ENCODE measurements around the gene FUCA1.
"Not testable (repeated sequence)": the region's sequence is repeated elsewhere in the genome, so short reads cannot be mapped to it uniquely, and the experiment has no call there.

Gene FUCA1

DNA sequence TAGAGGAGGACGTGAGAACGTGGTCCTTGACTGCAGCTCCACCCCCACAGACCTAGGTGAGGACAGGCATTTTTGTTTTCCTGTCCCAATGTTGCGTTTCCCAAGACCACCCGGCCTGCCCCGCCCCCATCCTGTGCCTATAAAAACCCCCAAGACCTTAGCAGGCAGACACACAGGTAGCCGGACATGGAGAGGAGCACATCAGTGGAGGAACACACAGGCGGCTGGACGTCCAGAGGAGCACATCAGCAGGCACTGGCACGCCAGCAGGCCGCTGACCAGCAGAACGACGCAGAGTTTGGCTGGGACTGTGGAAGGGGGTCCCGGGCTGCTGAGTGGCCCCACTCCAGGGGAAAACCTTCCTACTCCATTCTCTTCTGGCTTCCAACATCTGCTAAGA is 30.2 kb downstream of the FUCA1 start:
- DNase-seq (ENCODE audit: low read depth), result no peak

DNA sequence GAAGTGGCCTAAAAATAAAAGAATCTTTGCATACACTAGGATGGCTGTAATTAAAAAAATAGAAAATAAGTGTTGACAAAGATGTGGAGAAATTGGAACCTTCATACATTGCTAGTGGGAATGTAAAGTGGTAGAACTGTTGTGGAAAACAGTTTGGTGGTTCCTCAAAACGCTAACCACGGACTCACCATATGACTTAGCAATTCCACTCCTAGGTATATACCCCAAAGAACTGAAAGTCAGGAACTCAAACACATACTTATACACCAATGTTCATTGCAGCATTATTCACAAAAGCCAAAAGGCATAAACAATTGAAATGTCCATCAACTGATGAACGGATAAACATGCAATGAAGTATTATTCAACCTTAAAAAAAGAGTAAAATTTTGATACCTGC is 32.1 kb downstream of the FUCA1 start:
- DNase-seq (ENCODE audit: low read depth), result no peak

GRCh38 chr1:23834156-23834555 is 33.9 kb downstream of the FUCA1 start:
- not testable (repeated sequence) for DNase-seq (ENCODE audit: low read depth)

DNA sequence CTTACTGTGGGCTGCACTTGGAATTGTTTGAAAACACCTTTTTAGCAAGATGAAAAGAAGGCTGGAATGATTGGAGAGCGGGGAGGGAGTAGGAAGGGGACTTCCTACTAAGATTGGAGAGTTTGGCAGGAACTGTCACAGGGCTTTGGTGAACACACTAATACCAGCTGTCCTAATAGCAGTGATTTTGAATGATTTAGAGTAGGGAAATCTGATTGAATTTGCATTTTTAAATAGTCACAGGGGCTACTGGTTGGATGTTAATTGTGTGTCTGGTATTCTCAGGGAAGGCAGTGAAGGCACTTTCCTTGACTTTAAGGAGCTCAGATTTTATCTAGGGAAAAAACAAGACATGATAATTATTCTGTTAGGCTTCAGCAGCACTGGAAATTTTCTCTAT is 40.4 kb downstream of the FUCA1 start:
- DNase-seq (ENCODE audit: low read depth), result no peak

DNA sequence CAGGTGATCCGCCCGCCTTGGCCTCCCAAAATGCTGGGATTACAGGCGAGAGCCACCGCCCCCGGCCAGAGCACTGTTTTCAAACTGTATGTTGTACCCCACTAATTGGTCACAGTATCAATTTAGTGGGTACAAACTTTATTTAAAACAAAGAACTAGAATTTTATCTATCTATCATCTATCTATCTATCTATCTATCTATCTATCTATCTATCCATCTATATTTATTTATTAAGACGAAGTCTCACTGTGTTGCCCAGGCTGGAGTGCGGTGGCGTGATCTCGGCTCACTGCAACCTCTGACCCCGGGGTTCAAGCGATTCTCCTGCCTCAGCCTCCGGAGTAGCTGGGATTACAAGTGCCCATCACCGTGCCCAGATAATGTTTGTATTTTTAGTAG is 41.5 kb downstream of the FUCA1 start:
- DNase-seq (ENCODE audit: low read depth), result not testable (repeated sequence)

DNA sequence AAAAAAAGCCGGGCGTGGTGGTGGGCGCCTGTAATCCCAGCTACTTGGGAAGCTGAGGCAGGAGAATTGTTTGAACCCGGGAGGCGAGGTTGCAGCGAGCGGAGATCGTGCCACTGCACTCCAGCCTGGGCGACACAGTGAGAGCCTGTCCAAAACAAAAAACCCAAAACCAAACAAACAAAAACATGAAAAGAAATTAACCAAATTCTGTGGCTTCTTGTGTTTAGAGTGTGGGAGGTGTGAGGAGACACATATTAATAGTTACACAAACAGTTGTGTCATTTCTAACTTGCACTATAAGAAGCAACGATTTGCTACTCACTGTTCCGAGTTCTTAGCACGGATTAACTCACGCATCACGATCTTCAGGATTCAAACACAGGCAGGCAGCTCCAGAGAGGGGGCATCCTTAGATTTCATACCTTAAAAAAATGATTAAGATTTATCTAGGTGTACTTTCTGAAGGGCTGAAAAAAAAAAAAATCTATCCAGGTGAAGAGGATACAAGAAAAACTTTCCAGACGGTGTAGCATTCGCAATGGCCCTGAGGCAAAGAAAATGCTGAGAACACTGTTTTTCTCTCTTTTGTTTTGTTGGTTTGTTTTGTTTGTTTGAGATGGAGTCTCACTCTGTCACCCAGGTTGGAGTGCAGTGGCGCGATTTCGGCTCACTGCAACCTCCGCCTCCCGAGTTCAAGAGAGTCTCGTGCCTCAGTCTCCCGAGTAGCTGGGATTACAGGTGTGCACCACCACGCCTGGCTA is 42.1 kb downstream of the FUCA1 start:
- DNase-seq (ENCODE audit: low read depth), result no peak

DNA sequence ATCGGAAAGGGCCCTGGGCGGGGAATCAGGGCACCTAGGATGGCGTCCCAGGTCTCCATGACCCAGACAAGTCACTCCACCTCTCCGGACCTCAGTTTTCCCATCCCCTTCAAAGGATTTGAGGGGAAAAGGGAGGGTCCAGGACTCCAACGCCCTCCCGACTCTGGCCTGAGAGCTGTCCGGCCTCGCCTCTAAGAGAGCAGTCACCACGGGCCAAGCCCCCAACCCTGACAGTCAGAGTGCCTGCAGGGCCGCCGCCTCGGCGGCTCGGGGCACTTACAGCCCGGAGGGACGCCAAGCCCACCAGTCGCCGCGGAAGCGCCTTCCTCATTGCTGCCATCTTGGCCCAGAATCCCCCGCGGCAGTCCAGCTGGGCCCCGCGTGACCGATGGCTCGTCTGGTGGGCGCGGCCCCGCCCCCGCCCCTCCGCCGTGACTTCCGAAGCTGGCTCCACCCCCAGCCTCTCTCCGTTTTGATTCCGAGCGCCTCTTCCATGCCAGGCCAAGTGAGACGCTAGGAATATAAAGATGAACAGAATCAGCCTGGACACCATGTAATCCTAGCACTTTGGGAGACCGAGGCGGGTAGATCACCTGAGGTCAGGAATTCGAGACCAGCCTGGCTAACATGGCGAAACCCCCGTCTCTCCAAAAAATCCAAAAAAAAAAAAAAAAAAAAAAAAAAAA is 42.9 kb downstream of the FUCA1 start, which contains the start of gene HMGCL:
Gene HMGCL, minus strand, starts transcription at position 354 of the 686 bp plus-strand sequence. Its CDS starts 14 bp downstream, at position 340.
- peak; percentile 83 for DNase-seq (ENCODE audit: low read depth)

DNA sequence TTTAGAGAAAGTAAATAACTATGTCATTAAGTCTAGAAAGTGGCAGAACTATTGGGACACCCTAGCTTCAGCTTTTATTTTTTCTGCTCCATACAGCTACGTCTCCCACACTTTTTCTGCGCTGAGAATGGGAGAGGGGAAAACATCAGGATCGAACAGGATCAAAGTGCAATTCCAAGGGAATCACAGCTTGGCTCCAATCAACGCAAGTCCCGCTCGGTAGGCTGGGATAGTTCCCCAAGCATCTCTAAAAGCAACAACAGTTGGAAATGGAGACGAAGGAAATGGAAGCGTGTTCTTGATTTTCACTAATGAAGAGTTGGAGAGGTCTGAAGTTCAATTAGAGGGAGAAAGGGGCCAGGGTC is 43.4 kb downstream of the FUCA1 start:
- no peak for DNase-seq (ENCODE audit: low read depth)

DNA sequence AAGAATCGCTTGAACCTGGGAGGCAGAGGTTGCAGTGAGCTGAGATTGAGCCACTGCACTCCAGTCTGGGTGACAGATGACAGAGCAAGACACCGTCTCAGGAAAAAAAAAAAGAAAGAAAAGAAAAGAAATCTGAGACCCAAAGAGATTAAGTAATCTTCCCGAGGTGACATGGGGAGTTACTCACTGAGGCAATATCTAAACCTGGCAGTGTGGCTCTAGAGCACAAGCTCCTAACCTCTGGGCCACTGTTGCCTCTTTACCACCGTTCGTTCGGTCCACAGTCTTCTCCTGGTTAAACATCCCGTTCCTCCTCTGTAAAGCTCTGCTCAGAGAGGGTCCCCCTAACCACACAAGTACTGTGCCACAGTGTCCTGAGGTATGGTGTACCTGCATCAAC is 44.3 kb downstream of the FUCA1 start:
- DNase-seq (ENCODE audit: low read depth), result no peak

DNA sequence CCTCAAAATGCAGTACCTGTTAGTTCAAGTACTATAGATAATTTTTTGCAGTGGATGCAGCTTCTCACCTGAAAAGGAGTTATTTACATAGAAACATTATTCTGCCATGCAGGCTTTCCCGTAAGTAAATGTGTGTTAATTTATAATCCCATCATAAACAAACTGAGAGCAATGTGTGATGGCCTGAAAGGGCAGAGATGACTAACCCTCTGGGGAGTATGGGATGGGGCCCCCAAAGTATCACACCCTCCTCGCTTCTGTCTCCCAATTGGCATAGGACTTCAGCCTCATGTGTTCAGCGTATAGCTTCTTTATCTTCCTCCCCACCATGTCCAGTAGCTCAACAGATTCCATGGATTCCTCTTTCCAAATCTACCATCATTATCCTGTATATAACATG is 50.5 kb downstream of the FUCA1 start:
- no peak for DNase-seq (ENCODE audit: low read depth)

DNA sequence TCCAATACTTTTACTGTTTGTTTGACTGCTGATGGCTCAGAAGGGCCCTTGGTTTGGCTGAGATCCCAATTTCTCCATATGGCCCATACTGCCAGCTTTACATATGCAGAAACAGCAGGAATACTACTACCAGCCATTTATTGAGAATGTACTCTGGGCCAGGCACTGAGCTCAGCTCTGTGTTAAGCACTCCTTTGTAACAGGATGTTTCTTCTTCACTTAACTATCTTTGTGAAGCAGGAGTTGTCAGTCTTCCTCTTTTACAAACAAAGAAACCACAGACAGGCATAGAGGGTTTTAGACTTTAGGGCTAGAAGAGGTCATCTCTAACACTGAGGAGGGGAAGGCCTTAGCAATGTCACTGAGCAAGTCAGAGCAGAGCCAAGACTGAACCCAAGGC is 51.2 kb downstream of the FUCA1 start:
- no peak for DNase-seq (ENCODE audit: low read depth)

DNA sequence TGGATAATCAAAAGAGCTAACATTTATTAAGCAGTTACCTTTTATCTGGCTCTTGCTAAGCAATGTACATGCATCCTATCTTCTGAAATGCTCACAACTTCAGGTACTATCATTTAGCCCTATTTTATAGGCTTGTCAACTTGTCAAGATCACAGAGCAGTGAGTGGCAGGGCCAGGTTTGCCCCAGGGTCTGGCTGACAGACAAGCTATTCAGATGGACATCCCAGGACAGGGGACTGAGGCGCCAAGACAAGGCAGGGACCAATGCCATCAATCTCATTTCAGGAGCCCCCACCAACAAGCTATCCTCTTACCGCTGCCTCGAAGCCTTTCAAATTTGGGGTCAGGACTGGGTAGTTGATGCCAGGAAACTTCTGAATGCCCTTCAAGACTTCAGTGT is 51.7 kb downstream of the FUCA1 start:
- DNase-seq (ENCODE audit: low read depth), result no peak

- no peak for DNase-seq (ENCODE audit: low read depth)
Measured at GRCh38 chr1:23814016-23814415, 54.1 kb downstream of the FUCA1 start.

GRCh38 chr1:23810818-23811540 is 57.1 kb downstream of the FUCA1 start:
- no peak for DNase-seq (ENCODE audit: low read depth)

DNA sequence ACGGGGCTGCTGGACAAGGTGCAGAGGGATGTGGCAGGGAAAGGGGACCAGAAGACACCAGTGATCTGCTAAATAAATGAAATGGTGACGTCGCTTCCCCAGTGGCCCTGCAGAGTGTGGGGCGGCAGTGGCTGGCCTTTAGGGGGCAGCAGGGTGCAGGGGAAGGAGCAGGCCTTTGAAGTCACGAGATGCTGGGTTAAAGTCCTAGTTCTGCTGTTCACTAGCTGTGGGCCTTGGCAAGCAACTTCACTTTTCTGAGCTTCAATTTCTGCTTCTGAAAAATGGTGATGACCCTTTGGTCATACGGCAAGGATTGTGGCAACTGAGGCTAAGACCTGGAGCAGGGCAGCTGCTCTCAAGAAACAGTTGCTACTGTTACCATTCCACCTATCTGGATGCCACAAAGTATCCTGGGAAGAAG is 58.3 kb downstream of the FUCA1 start:
- DNase-seq (ENCODE audit: low read depth), result peak; percentile 65

DNA sequence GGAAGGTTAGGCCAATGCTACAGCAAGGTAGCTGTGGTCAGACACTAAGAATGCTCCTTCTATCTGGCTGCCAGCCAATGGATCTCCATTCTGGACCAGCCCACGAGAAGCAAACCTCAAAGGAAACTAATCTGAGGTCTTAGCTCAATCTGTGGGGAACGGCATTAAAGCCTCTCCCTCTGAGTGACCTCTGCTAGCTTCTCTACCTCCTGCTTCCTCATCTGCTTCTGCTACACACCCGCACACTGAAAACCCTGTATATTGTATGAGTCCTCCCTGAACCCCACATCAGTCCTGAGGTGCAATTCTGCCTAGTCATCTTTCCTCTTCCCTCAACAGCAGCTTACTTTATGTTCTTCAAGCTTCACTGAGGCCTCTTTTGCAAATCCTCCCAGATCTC is 60.6 kb downstream of the FUCA1 start:
- DNase-seq (ENCODE audit: low read depth), result no peak

- no peak for DNase-seq (ENCODE audit: low read depth)
Measured at GRCh38 chr1:23806280-23806679, 61.8 kb downstream of the FUCA1 start.

GRCh38 chr1:23805025-23805424 is 63.1 kb downstream of the FUCA1 start:
- no peak for DNase-seq (ENCODE audit: low read depth)

GRCh38 chr1:23804183-23804835 is 63.8 kb downstream of the FUCA1 start:
- DNase-seq (ENCODE audit: low read depth), result no peak

DNA sequence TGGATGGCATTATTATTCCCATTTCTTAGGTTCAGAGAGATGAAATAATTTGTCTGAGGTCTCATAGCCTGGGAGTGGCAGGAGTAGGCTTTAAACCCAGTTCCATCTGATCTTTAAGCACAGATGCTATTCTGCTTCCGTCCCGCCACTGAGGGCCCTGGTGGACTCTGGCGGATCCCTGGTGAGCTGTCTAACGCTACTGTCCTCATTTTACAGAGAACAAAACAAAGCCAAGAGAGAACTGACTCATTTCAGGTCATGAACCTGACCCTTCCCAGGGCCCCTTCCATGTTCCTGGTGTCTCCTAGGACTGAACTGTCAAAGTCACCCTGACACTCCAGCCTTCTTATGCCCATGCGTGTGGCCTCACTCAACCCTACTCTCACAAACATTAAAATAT is 64.4 kb downstream of the FUCA1 start:
- DNase-seq (ENCODE audit: low read depth), result no peak

GRCh38 chr1:23802809-23803342 is 65.2 kb downstream of the FUCA1 start:
- DNase-seq (ENCODE audit: low read depth), result not testable (repeated sequence)

GRCh38 chr1:23801876-23802275 is 66.2 kb downstream of the FUCA1 start:
- DNase-seq (ENCODE audit: low read depth), result no peak
